Keratinocyte (primary cell): ENCODE data around the gene SDCCAG8.

Experiments
- CTCF ChIP-seq, 3 experiments: IDR thresholded peaks in 1 of 3; conservative IDR thresholded peaks in 1 of 3; optimal IDR thresholded peaks in 1 of 3; 2 replicates in 2 of 3; 3 replicates in 1 of 3; pipeline versions ENCODE3 to v1.5.1; 2011; ENCODE audit warnings: low read length in 3 of 3, mild to moderate bottlenecking in 3 of 3, moderate library complexity in 2 of 3, control low read depth in 1 of 3, inconsistent platforms in 1 of 3; ENCODE audit not compliant: insufficient read depth in 2 of 3; ENCODE audit errors: extremely low read depth in 1 of 3
- EZH2 ChIP-seq: IDR thresholded peaks from one replicate; pipeline ENCODE4 v1.6.1; 2012; ENCODE audit warnings: inconsistent platforms, mild to moderate bottlenecking, low read length, moderate library complexity

DNA sequence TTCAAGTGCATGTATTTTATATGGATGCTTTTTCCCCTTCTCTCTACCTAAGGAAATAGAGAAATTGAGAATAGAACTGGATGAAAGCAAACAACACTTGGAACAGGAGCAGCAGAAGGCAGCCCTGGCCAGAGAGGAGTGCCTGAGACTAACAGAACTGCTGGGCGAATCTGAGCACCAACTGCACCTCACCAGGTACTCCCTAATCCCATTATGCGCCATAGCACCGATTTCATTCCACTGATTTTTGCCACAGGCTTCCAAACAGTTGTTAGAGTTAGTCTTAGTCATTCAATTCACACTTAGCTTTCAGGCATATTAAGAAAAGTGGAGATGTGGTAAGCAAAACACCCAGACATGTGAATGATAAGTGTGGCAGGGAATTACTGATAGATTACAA lies 122.8 kb downstream of the SDCCAG8 start:
- TF ChIP-seq CTCF (optimal IDR thresholded peaks at IDR 0.05 in 1 of 3, IDR thresholded peaks at IDR 0.05 in 1 of 3, conservative IDR thresholded peaks at IDR 0.05 in 1 of 3; ENCODE audit: extremely low read depth in 1 of 3, insufficient read depth in 2 of 3, low read length in 3 of 3) (no peak), EZH2 (no peak)
